Stimulated activated naive CD8-positive, alpha-beta T cell treated with anti-CD3 and anti-CD28 coated beads, Interleukin-15, amount 100 ng/mL, for 72 hours (primary cell): ENCODE data around the gene GAS2.
A peak's percentile ranks its signal among the peaks of the same experiment; 100 is the strongest.

Experiments
- ATAC-seq: fragments of 150-1000 bp; cut with Tn5 transposase; 2 replicates; pipeline ENCODE4 v1.10.0; 2021; ENCODE audit warnings: mild to moderate bottlenecking, moderate library complexity
- DNase-seq, 2 donors: peaks; one replicate each; pipeline ENCODE4 v3.0.0; 2021 to 2022
- H3K27ac Mint-ChIP-seq, 2 donors: one replicate each; pipeline ENCODE4 v1.8.0; 2022; ENCODE audit warnings: mild to moderate bottlenecking in 2 of 2, mixed read lengths in 2 of 2, moderate library complexity in 2 of 2
- H3K27me3 Mint-ChIP-seq: one replicate; pipeline ENCODE4 v1.8.0; 2022; ENCODE audit warnings: mixed read lengths
- H3K4me1 Mint-ChIP-seq: one replicate; pipeline ENCODE4 v1.8.0; 2022; ENCODE audit warnings: mild to moderate bottlenecking, mixed read lengths
- H3K4me3 Mint-ChIP-seq, 2 donors: one replicate each; pipeline ENCODE4 v1.8.0; 2022; ENCODE audit warnings: mild to moderate bottlenecking in 2 of 2, mixed read lengths in 2 of 2, moderate library complexity in 1 of 2
- H3K9me3 Mint-ChIP-seq, 2 donors: one replicate each; pipeline ENCODE4 v1.8.0; 2022; ENCODE audit warnings: mixed read lengths in 2 of 2

GAS2 gene

DNA sequence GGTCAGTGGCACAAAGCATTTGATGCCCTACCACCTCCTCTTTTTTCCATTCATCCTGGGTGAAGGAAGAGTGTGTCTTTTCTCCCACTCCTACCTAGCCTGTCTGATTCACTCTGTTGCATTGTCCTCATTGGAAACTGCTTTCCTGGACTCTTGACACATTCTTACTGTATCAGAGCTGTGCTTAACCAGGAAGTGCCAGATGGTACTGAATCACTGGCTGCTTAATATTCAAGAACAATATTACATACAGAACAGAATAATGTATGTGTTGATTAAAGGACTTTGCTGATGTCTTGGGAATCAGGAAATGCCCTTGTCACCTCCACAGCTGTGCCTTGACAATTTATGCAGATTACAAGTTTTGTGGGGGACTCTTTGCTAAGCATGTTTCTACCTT lies 118.8 kb downstream of the GAS2 start:
- Mint-ChIP-seq H3K4me1 (peaks cover 10% of the 10 kb centered on the region), H3K4me3 (no peak overlapping the region), H3K9me3 (no peaks in the 10 kb centered on the region), H3K27ac (no peak overlapping the region), H3K27me3 (no peaks in the 10 kb centered on the region)
- no peak for ATAC-seq
- DNase-seq = no peak

DNA sequence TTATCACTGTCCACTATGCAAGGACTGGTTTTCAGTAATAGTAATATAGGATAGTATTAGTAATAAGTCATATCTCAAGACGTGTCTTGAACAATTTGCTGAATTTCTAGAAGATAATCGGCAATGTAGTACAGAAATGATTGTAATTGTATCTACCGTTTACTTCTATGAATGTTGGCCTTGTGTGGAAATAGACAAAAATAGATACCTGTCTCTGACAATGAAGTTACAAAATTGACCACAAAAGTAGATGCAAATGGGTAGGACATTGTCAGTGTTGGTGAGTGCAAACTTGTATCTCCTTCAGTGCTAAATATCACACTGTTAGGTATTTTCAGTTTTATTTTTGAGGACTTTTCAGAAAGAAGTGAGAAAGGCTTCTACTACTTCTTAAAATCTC lies 120.1 kb downstream of the GAS2 start:
- H3K4me1 Mint-ChIP-seq = peaks cover under 1% of the 10 kb centered on the region
- H3K27ac Mint-ChIP-seq = no peak overlapping the region
- H3K4me3 Mint-ChIP-seq = no peak overlapping the region
- no peaks in the 10 kb centered on the region for H3K27me3 Mint-ChIP-seq
- no peaks in the 10 kb centered on the region for H3K9me3 Mint-ChIP-seq
- DNase-seq (no peak), ATAC-seq (no peak)

DNA sequence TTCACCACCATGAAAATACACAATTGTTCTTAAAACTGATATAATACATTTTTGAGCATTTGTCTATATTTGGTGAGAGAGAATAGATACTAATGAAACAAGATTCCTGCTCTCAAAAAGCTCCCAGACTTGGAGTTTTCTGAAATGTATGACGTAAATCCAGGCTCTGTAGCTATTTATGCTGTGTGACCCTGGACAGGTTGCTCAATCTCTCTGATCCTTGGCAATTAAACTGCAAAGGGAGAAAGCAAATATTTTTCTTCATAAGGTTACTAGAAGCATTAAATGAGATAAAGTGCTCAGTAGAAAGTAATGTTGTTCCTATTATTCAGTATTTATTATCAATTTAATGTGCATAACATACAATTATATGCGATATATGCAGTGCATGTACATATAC lies 120.6 kb downstream of the GAS2 start:
- H3K9me3 Mint-ChIP-seq = no peaks in the 10 kb centered on the region
- no peak overlapping the region for H3K27ac Mint-ChIP-seq
- H3K4me1 Mint-ChIP-seq = no peaks in the 10 kb centered on the region
- no peak for ATAC-seq
- no peak for DNase-seq
- no peaks in the 10 kb centered on the region for H3K27me3 Mint-ChIP-seq
- H3K4me3 Mint-ChIP-seq = no peak overlapping the region

DNA sequence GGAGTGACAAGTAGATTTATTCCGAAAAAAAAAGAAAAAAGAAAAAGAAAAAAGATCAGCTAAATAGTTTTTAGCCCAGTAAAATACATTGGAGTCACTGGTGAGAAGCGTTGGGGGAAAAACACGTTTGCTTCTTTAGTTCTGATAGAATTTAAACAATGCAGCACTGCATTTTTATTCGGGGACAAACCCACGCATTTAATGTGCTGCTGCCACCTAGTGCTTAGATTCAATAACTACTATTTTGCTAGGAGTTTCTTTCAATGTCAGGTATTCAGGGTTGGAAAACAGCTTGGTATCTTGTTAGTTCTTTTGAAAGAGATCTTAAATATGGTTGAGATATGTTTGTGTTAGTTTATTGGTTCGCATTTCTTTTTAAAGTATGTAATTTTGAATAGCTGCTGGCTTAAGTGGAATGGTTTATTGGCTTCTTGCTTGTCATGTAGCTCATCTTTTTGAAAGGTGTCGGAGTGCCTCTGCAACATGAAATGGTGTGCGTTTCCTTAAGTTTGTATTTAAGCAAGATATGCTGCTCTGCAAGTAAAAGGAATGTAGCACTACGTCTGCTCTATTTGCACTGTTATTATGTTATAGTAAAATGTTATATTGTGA lies 121.2 kb downstream of the GAS2 start:
- no peaks in the 10 kb centered on the region for H3K4me1 Mint-ChIP-seq
- no peak overlapping the region for H3K27ac Mint-ChIP-seq
- DNase-seq (peak; percentile 15 to 19), ATAC-seq (no peak)
- no peaks in the 10 kb centered on the region for H3K9me3 Mint-ChIP-seq
- no peak overlapping the region for H3K4me3 Mint-ChIP-seq
- no peaks in the 10 kb centered on the region for H3K27me3 Mint-ChIP-seq

DNA sequence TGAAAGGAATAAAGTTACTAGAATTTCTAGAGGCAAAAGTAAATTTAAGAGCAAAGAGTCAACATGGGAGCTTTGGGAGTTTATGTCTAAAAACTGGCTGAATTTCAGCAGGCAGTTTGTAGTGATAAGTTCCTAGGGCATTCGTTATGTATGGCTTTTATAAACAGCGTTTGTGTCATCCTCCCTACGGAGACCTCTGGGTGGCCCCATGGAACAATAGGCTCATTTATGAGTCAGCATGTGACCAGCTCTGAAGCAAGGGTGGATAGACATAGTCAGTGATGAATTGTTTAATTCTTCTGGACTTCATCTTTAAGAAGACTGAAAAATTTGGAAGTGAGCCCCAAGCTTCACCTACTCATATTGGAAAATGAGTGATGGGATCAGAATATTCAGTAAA lies 126.1 kb downstream of the GAS2 start:
- no peaks in the 10 kb centered on the region for H3K4me1 Mint-ChIP-seq
- ATAC-seq (no peak), DNase-seq (no peak)
- H3K9me3 Mint-ChIP-seq = no peaks in the 10 kb centered on the region
- H3K4me3 Mint-ChIP-seq = no peak overlapping the region
- H3K27ac Mint-ChIP-seq = no peak overlapping the region
- no peaks in the 10 kb centered on the region for H3K27me3 Mint-ChIP-seq

DNA sequence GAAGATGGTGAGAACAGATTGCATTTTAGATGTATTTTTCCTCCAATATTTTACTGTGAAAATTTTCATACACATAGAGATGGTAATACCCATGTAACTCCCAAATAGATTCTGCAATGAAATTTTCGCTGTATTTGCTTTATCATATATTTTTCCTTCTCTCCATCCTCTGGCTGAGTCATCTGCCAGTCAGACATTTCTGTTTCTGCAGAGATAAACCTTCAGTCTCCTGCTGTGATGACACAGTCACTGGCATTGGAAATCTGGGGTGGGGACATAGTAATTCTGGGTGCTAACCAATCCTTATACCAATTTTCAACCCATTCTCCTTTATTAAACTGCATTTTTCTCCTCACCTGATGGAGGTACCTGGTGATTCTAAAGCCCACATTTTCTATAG lies 129.5 kb downstream of the GAS2 start:
- Mint-ChIP-seq H3K27ac (no peak overlapping the region), H3K9me3 (no peaks in the 10 kb centered on the region), H3K4me1 (no peaks in the 10 kb centered on the region), H3K4me3 (no peak overlapping the region), H3K27me3 (peaks cover 5% of the 10 kb centered on the region)
- DNase-seq = no peak
- ATAC-seq = no peak

DNA sequence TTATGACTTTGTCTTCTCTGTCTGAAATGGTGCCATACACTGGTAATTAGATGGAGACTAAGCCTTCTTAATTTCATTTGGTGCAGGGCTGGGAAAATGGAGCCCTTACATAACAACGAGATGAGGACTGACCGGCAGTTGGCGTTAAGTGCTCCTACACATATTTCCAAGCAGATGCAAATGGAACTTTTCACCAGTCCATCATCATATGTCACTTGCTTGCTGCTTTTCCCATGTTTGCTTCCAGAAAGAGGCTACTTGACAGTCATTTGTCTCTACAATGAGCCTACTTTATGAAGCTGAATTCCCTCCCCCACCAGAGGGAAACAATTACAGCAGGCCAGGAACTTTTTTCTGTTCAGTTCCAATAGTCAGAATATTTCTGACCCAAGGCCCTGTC lies 130.6 kb downstream of the GAS2 start:
- H3K27me3 Mint-ChIP-seq = peaks cover 5% of the 10 kb centered on the region
- no peak for ATAC-seq
- no peak overlapping the region for H3K4me3 Mint-ChIP-seq
- DNase-seq = no peak
- no peaks in the 10 kb centered on the region for H3K9me3 Mint-ChIP-seq
- H3K27ac Mint-ChIP-seq = no peak overlapping the region
- no peaks in the 10 kb centered on the region for H3K4me1 Mint-ChIP-seq

DNA sequence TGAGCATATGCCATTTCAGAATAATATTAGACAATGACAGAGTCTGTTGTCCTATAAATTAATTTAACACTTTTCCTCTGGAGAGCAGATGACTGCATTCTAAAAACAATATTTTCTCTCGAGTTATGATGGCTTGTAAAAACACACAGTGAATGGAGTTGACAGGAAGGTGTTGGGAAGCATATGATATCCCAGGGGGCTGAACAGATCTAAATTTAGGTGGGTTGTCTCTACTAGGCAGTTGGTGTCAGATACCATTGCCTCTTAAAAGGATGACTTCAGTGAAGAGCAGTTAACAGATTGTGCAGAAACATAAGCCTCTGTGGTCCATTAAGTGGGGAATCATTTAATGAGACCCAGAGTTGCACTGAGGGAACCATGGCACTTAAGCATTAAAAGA lies 132.5 kb downstream of the GAS2 start:
- ATAC-seq (no peak), DNase-seq (no peak)
- no peaks in the 10 kb centered on the region for H3K9me3 Mint-ChIP-seq
- H3K4me1 Mint-ChIP-seq = no peaks in the 10 kb centered on the region
- H3K27me3 Mint-ChIP-seq = peaks cover 5% of the 10 kb centered on the region
- H3K27ac Mint-ChIP-seq = no peak overlapping the region
- H3K4me3 Mint-ChIP-seq = no peak overlapping the region

DNA sequence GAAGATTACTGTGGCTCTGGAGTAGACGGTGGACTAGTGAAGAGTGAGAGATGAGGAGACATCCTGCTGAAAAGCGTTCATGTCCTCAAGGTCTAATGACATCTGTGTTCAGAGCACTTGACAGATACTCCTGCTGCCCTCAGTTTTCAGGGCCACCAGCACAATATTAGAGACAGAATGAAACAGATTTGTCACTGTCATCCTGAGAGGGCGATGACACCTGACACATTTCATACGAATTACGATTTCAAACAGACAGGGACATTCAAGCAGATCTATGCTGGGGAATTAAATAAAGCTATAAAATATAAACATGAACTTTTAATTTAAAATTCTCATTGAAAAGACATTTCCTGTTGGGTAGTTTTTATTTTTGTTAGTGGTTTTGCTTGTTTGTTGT lies 134.1 kb downstream of the GAS2 start:
- DNase-seq (no peak), ATAC-seq (no peak)
- H3K27ac Mint-ChIP-seq = no peak overlapping the region
- H3K27me3 Mint-ChIP-seq = peaks cover 5% of the 10 kb centered on the region
- no peaks in the 10 kb centered on the region for H3K9me3 Mint-ChIP-seq
- H3K4me3 Mint-ChIP-seq = no peak overlapping the region
- no peaks in the 10 kb centered on the region for H3K4me1 Mint-ChIP-seq

DNA sequence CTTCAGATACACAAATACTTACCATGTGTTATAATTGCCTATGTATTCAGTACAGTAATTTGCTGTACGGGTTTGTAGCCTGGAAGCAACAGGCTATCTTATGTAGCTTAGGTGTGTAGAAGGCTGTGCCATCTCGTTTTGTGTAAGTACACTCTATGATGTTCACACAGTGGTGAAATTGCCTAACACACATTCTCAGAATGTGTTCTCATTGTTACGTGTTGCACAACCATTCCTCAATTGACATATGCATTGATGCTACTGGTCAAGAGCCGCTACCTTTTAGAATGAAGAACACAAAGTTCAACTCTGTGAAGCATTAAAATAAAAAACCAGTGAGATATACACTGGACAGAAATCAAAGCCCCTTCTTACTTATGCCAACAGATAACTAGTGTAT lies 136.4 kb downstream of the GAS2 start:
- no peak for ATAC-seq
- H3K9me3 Mint-ChIP-seq = no peaks in the 10 kb centered on the region
- no peak overlapping the region for H3K4me3 Mint-ChIP-seq

DNA sequence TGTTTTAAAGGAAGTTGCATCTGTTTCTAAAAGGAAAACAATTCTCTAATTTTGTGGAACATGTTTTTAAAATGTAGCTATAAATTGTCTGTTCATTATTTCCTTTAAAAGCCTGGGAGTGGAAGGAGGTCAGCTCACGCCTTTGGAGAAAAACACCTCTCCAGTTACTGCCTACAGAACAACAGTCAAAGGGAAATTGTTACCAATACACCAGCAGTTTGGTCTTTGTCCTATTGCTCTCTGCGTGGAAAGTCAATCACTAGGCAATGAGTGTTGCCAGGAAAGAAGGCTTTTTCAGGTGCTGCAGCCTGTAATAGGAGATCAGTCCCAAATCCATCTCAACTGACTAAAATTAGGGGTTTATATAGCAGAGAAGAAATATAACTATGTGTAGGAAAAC lies 141.0 kb downstream of the GAS2 start:
- DNase-seq = no peak
- H3K4me3 Mint-ChIP-seq = no peak overlapping the region
- no peaks in the 10 kb centered on the region for H3K4me1 Mint-ChIP-seq
- no peak overlapping the region for H3K27ac Mint-ChIP-seq
- ATAC-seq = no peak
- no peaks in the 10 kb centered on the region for H3K27me3 Mint-ChIP-seq
- peaks cover 8 to 9% of the 10 kb centered on the region in 2 donors for H3K9me3 Mint-ChIP-seq

More for the DNA sequence above, 136.4 kb downstream of the GAS2 start:
- no peak for DNase-seq
- Mint-ChIP-seq H3K27ac (no peak overlapping the region), H3K27me3 (peaks cover 5% of the 10 kb centered on the region), H3K4me1 (no peaks in the 10 kb centered on the region)

DNA sequence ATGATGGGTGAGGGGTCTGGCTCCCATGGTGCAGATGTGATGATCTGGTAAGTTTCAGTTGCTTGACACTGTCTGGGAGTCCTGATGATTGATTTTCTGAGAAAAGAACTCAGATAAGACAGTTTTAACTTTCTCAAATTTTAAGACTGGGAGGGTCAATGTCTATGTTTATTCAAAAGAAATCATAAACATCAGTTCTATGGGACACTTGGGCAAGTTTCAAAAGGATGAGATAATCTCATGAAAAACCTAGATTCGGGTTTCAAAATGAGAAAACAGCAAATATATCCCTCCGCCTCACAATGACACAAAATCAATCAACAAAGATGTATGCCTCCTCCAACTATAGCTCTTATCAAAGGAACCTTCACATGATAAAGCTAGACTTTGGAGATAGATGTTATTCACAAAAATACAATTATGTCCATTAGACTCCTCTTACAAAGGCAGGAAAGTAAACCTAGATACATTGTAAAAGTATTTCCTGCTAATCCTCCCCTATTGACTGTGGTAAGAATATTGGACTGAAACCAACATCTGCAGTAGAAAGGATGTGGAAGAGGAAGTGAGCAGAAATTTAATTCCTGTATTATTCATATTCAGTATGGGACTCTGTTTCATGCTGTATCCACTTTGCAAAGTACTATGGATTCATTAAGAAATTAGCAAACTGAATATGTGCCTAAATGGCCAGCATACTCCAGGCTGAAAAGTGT lies 141.6 kb downstream of the GAS2 start:
- ATAC-seq (no peak), DNase-seq (no peak)
- Mint-ChIP-seq H3K4me3 (no peak overlapping the region), H3K27ac (no peak overlapping the region), H3K9me3 (peaks cover 8 to 9% of the 10 kb centered on the region in 2 donors), H3K4me1 (no peaks in the 10 kb centered on the region), H3K27me3 (no peaks in the 10 kb centered on the region)

DNA sequence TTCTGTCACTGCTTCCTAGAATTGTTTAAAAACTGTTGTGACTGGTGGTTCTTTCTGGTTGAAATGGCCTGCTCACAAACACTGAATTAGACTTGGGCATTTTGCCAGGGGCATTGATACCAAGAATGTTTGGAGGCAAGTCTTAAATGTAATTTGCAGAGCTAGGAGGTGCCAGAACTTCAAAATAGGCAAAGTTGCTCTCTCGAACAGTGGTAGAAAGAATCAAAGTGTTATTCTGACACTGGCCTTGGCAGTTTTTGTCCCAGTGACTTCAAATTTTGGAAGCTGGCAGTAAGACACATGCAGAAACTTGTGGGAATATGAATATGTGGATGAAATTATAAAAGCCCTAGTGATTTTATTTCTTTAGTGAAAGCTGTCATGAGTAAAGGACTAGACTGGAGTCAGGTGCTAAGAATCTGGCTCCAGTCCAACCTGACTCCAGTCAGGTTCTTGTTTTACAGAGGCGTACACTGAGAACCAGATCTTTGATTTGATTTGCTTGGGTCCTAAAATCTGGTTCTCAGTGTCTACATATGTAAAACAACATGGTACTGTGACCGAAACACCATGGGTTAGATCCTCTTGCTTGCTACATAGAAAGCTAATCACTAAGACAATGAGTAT lies 142.3 kb downstream of the GAS2 start:
- no peak overlapping the region for H3K4me3 Mint-ChIP-seq
- no peaks in the 10 kb centered on the region for H3K4me1 Mint-ChIP-seq
- no peak overlapping the region for H3K27ac Mint-ChIP-seq
- peaks cover 8 to 9% of the 10 kb centered on the region in 2 donors for H3K9me3 Mint-ChIP-seq
- no peaks in the 10 kb centered on the region for H3K27me3 Mint-ChIP-seq
- DNase-seq = no peak
- no peak for ATAC-seq

DNA sequence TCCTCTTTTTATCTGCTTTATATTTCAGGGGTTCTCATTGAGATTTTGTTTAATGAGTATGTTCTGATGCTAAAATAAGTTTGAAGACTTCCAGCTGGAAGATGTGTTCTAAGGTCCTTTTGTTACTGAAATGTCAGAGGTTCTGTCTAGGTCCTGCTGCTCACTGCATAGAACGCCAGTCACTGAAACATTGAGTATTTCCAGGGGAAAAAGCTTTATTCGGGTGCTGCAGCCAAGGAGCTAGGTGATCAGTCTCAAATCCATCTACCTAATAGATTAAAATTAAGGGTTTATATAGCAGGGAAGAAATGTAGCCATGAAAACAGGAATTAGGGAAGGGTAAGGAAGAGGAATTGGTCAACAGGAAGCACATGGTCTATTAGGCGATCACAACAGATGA lies 143.5 kb downstream of the GAS2 start:
- ATAC-seq = no peak
- DNase-seq = no peak
- H3K27me3 Mint-ChIP-seq = no peaks in the 10 kb centered on the region
- no peak overlapping the region for H3K4me3 Mint-ChIP-seq
- no peaks in the 10 kb centered on the region for H3K4me1 Mint-ChIP-seq
- no peak overlapping the region for H3K27ac Mint-ChIP-seq
- H3K9me3 Mint-ChIP-seq = peaks cover 8 to 9% of the 10 kb centered on the region in 2 donors

DNA sequence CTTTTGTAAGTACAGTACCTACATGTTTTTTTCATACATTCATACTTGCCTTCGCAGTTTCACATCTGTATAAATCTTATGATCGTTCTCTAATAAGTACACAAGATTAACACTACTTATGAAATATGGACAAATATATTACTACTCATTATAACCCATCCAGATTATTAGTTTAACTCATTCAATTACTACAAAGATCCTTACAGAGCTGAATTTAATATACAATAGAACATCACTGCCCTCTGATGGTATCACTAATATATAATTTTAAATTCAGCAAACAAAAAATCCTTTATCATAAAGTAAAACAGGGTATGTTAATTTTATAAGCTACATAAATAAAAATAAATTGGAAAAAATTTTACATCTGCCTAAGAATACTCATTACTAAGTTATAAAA lies 155.8 kb downstream of the GAS2 start:
- no peak overlapping the region for H3K27ac Mint-ChIP-seq
- DNase-seq (no peak), ATAC-seq (no peak)
- H3K27me3 Mint-ChIP-seq = no peaks in the 10 kb centered on the region
- H3K4me1 Mint-ChIP-seq = no peaks in the 10 kb centered on the region
- H3K9me3 Mint-ChIP-seq = peaks cover 0 to 11% of the 10 kb centered on the region in 2 donors
- no peak overlapping the region for H3K4me3 Mint-ChIP-seq

DNA sequence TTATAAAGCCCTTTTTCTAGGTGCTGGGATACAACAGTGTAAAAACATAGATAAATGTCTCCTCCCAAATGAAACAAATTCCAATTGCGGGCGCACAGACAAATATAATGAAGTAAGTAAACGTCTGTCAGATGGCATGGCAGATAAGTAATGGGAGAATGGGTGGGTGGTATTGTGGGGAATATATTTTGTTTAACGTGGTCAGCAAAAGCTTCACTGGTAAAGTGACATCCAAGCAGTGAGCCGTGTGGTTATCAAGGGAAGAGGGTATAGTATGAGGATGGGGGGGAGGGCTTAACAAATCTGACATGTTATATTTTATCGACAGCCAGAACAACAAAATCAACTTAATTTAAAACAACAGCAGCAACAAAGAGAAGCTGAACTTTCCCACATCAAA lies 162.0 kb downstream of the GAS2 start:
- DNase-seq (no peak), ATAC-seq (no peak)
- no peaks in the 10 kb centered on the region for H3K27me3 Mint-ChIP-seq
- H3K9me3 Mint-ChIP-seq = no peaks in the 10 kb centered on the region
- H3K4me3 Mint-ChIP-seq = peak overlapping the region; percentile 89 to 90
- peaks cover 7% of the 10 kb centered on the region for H3K4me1 Mint-ChIP-seq
- peak overlapping the region; percentile 90 to 93 for H3K27ac Mint-ChIP-seq
